VCaP (cell line): Measurements from ENCODE around the gene C19orf12.

Experiments used
- H3K27ac ChIP-seq: fragments of 450-650 bp; 2 replicates; pipeline ENCODE4 v1.5.1; 2017
- TF ChIP-seq, protein P1 (sequence below): fragments of 450-650 bp; conservative IDR thresholded peaks from 2 replicates; pipeline ENCODE4 v1.5.1; 2017; ENCODE audit warnings: mild to moderate bottlenecking, moderate library complexity

Gene C19orf12

DNA sequence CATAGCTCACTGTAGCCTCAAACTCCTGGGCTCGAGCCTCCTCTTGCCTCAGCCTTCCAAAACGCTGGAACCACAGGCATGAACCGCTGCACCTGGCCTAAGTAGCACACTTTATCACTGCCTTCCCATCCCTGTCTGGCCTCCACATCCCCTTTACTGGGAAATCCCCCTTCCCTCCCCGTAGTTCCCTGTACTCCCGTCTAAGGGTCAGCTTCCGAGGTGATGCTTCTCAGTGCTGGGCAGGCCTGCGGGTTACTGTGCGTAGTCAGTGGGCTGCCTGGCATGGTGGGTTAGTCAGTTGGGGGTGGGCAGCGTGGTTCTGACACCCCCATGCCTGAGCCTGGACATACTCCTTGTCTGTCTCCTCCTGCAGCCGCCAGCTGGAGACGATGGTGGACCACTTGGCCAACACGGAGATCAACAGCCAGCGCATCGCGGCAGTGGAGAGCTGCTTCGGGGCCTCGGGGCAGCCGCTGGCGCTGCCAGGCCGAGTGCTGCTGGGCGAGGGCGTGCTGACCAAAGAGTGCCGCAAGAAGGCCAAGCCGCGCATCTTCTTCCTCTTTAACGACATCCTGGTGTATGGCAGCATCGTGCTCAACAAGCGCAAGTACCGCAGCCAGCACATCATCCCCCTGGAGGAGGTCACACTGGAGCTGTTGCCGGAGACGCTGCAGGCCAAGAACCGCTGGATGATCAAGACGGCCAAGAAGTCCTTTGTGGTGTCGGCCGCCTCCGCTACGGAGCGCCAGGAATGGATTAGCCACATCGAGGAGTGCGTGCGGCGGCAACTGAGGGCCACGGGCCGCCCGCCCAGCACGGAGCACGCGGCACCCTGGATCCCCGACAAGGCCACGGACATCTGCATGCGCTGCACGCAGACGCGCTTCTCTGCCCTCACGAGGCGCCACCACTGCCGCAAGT lies 41.4 kb downstream of the C19orf12 start:
- TF ChIP-seq, protein P1, sequence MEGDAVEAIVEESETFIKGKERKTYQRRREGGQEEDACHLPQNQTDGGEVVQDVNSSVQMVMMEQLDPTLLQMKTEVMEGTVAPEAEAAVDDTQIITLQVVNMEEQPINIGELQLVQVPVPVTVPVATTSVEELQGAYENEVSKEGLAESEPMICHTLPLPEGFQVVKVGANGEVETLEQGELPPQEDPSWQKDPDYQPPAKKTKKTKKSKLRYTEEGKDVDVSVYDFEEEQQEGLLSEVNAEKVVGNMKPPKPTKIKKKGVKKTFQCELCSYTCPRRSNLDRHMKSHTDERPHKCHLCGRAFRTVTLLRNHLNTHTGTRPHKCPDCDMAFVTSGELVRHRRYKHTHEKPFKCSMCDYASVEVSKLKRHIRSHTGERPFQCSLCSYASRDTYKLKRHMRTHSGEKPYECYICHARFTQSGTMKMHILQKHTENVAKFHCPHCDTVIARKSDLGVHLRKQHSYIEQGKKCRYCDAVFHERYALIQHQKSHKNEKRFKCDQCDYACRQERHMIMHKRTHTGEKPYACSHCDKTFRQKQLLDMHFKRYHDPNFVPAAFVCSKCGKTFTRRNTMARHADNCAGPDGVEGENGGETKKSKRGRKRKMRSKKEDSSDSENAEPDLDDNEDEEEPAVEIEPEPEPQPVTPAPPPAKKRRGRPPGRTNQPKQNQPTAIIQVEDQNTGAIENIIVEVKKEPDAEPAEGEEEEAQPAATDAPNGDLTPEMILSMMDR = no peak
- H3K27ac ChIP-seq = no peak overlapping the region; the same call in 1 of the 2 replicates

DNA sequence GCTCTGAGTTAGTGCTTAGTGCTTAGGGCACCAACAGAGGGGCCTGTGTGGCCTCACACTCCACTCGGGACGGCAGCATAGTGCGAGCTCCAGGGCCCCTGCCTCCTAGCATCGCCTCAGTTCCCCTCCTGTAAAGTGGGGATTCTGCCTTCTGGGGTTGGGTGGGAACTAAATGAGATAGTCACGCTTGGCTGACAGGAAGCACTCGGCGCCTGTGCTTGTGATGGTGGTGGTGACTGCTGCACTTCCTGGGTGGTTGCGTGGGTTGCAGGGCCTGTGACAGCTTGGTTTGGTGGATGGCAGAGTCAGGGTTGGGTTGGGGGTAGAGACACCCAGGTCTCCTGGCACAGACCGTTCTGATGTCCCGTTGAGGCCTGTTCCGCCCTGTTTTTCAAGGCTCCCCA lies 42.1 kb downstream of the C19orf12 start:
- TF ChIP-seq, protein P1 = no peak
- H3K27ac ChIP-seq = peak overlapping the region; percentile 46; the same call in 1 of the 2 replicates

DNA sequence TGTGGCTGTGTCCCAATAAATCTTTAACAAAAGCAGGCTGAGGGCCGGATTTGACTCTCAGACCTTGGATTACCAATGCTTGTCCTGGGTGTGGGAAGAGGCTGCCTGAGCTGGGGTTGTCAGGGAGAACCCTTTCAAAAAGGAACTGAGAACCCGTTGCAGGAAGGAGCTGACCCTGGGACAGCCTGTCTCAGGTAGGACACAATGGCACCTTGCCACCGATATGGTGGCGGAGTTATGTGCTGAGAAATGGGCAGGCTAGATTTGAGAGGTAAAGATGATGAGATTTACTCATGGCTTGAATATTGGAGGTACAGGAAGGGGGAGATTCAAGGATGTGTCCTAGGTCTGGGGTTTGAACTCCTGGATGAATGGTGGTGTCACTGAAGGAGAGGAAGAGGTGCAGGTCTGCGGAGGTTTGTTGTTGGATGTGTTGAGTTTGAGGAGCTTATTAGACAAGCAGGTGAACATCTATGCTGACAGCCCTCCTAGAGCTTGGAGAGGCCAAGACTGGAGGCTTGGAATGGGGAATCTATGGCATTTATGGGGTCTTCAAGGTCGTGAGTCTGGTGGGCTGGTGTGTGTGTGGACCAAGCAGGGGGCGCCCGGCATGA lies 42.6 kb downstream of the C19orf12 start:
- TF ChIP-seq, protein P1 = no peak
- H3K27ac ChIP-seq = peak overlapping the region; percentile 46; the same call in 1 of the 2 replicates

DNA sequence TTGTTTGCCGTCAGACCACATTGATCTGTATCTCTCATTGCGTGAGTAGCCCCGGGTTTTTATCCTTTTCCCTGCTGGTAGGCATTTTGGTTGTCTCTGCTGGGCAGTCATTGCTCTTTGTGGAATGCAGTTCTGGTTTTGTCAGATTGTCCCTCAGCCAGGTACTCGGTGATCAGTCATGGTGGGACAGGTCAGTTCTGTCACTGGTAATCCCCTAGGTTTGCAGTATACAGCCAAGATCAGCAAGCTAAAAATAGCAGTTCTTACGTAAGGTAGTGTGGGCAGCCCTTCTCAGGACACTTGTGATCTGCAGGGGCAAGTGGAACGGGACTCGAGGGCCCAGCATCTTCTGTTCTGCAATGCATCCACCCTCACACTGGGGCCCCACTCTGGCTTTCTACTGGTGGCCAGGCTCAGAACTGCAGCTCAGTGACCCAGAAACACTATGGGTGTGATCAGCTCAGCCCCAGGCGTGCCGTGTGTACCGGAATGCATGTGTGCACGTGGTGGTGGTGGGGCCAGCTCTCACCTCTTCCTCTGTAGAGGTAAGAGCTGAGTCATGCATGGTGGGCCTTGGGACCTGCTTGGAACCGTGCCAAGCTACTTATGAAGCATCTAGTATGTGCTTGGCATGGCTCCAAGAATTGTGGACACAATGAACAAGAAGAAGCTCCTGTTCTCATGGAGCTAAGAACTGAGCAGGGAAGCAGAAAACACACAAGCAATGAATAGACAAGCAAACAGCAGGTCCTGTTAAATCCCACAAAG lies 43.5 kb downstream of the C19orf12 start:
- peak overlapping the region; percentile 46; the same call in 1 of the 2 replicates for H3K27ac ChIP-seq

DNA sequence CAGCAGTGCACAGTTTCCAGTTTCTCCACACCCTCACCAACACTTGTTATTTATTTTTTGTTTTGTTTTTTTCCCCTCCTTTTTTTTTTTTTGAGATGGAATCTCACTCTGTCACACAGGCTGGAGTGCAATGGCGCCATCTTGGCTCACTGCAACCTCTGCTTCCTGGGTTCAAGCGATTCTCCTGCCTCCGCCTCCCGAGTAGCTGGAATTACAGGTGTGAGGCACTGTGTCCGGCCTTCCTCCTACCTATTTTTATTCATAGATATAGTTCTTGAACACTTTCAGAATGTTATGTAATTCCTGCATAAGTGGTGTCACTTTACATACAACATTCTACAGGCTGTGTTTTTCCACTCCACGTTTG lies 44.1 kb downstream of the C19orf12 start:
- peak overlapping the region; percentile 46; the same call in 1 of the 2 replicates for H3K27ac ChIP-seq

More for the DNA sequence above, 43.5 kb downstream of the C19orf12 start:
- TF ChIP-seq, protein P1 = no peak; the same call in 1 of the 2 replicates

DNA sequence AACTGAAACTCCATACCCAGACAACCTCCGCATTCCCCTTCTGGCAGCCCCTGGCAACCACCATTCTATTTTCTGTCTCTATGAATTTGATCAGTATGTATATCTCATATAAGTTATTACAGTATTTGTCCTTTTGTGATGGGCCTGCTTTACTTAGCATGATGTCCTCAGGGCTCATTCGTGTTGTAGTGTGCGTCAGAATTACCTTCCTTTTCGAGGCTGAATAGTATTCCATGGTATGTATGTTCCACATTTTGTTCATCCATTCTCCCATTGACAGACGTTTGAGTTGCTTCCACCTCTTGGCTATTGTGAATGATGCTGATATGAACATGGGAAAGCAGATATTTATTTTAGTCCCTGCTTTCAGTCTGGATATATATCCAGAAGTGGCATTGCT lies 44.8 kb downstream of the C19orf12 start:
- peak overlapping the region; percentile 46; the same call in 1 of the 2 replicates for H3K27ac ChIP-seq
- TF ChIP-seq, protein P1 = no peak

DNA sequence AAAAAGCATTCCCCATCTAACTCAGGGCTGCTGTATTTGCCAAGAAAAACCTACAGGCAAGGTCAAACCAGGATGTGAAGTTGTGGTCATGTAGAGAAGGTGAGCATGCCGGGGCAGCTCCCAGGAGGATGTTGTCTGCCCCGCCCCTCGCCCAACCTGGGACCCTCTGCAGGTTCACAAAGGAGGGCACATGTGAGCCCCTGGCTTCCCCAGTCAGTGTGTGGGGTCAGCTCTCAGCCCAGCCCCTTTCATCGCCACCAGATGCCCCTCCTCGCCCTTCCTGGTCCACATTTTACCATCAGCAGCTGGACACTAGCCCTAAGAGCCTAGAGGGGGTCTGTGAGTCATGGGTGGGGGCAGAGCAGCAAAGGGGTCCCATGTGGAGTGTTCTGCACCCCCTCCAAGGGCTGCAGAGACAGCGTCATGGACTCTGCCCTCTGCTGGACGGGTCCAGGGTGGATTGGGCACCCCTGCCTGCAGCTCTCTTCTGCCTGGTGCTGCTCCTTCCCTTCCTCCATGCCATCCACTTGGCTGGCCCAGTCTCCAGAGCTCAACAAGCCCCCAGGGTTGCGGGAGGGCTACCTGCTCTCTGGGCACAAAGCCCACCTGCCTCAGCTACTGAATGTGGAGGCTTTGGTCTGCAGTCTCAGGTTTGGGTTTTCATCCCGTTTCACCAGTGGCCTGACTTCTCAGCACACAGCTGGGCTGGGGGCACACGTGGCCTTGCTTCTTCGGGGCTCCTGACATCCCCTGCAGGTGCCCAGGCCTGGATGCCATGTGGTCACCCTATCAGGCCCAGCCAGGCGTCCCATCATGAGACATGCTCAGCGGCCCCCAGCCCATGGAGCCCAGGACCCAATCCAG lies 46.1 kb downstream of the C19orf12 start:
- TF ChIP-seq, protein P1 = peak; percentile 52; the same call in 1 of the 2 replicates
- H3K27ac ChIP-seq = peak overlapping the region; percentile 85; the same call in 1 of the 2 replicates
